Naive thymus-derived CD4-positive, alpha-beta T cell (primary cell): ENCODE data around the gene TSR3. TPM values are rescaled to one million over a fixed set of nuclear protein-coding genes. Genes with fewer than 3 reads are reported as not detected.
A peak's percentile ranks its signal among the peaks of the same experiment; 100 is the strongest.

ENCODE experiments used
- ATAC-seq: fragments of 150-1000 bp; cut with Tn5 transposase; 2 replicates; pipeline ENCODE4 v1.10.0; 2021; ENCODE audit warnings: mild to moderate bottlenecking, moderate library complexity
- CTCF ChIA-PET: fragments of 350-600 bp; sonication (Branson Sonifier 250); formaldehyde crosslinking; loops from one replicate; lab custom pipeline; 2021; ENCODE audit warnings: antibody characterized with exemption; lab: Charles Lee
- POLR2A ChIA-PET: fragments of 350-600 bp; sonication (Branson Sonifier 250); formaldehyde crosslinking; loops from one replicate; lab custom pipeline; 2021; ENCODE audit warnings: antibody characterized with exemption, inconsistent platforms; lab: Charles Lee
- DNase-seq, 9 donors: peaks; one replicate each; pipeline versions ENCODE4 v3.0.0 to v3.0.0-alpha.2; 2020 to 2022; ENCODE audit warnings: mixed read lengths in 1 of 9
- H3K27ac ChIP-seq: one replicate; pipeline ENCODE4 v1.7.0; 2013; ENCODE audit warnings: mild to moderate bottlenecking, low read depth, low read length, moderate library complexity
- H3K27me3 ChIP-seq, 2 donors: one replicate each; pipeline ENCODE4 v1.7.0; 2013; ENCODE audit warnings: low read length in 2 of 2, mild to moderate bottlenecking in 2 of 2, moderate library complexity in 2 of 2; ENCODE audit not compliant: control insufficient read depth in 2 of 2, insufficient read depth in 2 of 2
- H3K36me3 ChIP-seq, 3 experiments: 1 replicate in 2 of 3; 2 replicates in 1 of 3; pipeline ENCODE4 v1.7.0; 2013; ENCODE audit warnings: low read length in 3 of 3, mild to moderate bottlenecking in 3 of 3, moderate library complexity in 1 of 3; ENCODE audit not compliant: insufficient read depth in 3 of 3, control insufficient read depth in 2 of 3
- H3K4me1 ChIP-seq, 2 donors: one replicate each; pipeline ENCODE4 v1.7.0; 2013; ENCODE audit warnings: low read length in 2 of 2, mild to moderate bottlenecking in 2 of 2, moderate library complexity in 1 of 2; ENCODE audit not compliant: control insufficient read depth in 2 of 2, insufficient read depth in 2 of 2
- H3K4me3 ChIP-seq: 2 replicates; pipeline ENCODE4 v1.7.0; 2013; ENCODE audit warnings: mild to moderate bottlenecking, low read length
- H3K9me3 ChIP-seq, 3 experiments: 1 replicate in 2 of 3; 2 replicates in 1 of 3; pipeline ENCODE4 v1.7.0; 2013; ENCODE audit warnings: low read length in 3 of 3; ENCODE audit not compliant: control insufficient read depth in 2 of 3
- H3K27ac Mint-ChIP-seq, 9 donors: one replicate each; pipeline ENCODE4 v1.8.0; 2020 to 2022; ENCODE audit warnings: mixed read lengths in 9 of 9, mild to moderate bottlenecking in 8 of 9, moderate library complexity in 5 of 9, inconsistent platforms in 2 of 9
- H3K27me3 Mint-ChIP-seq, 5 donors: one replicate each; pipeline ENCODE4 v1.8.0; 2021 to 2022; ENCODE audit warnings: mixed read lengths in 5 of 5, mild to moderate bottlenecking in 1 of 5
- H3K36me3 Mint-ChIP-seq, 5 donors: one replicate each; pipeline ENCODE4 v1.8.0; 2020 to 2022; ENCODE audit warnings: mixed read lengths in 5 of 5, mild to moderate bottlenecking in 3 of 5, inconsistent platforms in 1 of 5
- H3K4me1 Mint-ChIP-seq, 7 donors: one replicate each; pipeline ENCODE4 v1.8.0; 2020 to 2022; ENCODE audit warnings: mixed read lengths in 7 of 7, mild to moderate bottlenecking in 3 of 7, inconsistent platforms in 1 of 7
- H3K4me3 Mint-ChIP-seq, 10 donors: one replicate each; pipeline ENCODE4 v1.8.0; 2020 to 2022; ENCODE audit warnings: mild to moderate bottlenecking in 10 of 10, mixed read lengths in 10 of 10, moderate library complexity in 6 of 10, inconsistent platforms in 2 of 10
- H3K9me3 Mint-ChIP-seq, 11 donors: one replicate each; pipeline ENCODE4 v1.8.0; 2020 to 2022; ENCODE audit warnings: mixed read lengths in 11 of 11, mild to moderate bottlenecking in 4 of 11, inconsistent platforms in 1 of 11, moderate library complexity in 1 of 11
- intact Hi-C, 2 donors: fragments of 100-400 bp; cut with micrococcal nuclease; formaldehyde crosslinking; loops; one replicate each; pipeline ENCODE4 v1.15.1; 2023
- polyA plus RNA-seq, 2 donors: library from polyadenylated mRNA; unstranded; fragments of 300-500 nt; fragmentation: Illumina TruSeq; gene quantifications; one replicate each; pipeline ENCODE4 v1.2.3, GENCODE V29; 2021
- total RNA-seq, 6 experiments: library from RNA in 5 of 6; stranded (reverse) in 5 of 6; gene quantifications; 1 replicate in 5 of 6; 2 replicates in 1 of 6; pipeline ENCODE4 v1.2.3 and lab custom pipeline; 2021 to 2026

The TSR3 gene
- total and polyA plus RNA-seq, 7 experiments from 2014 or later = 21.0 to 103 (median 39.8) TPM

GRCh38 chr16:1309888-1310831, 41.5 kb downstream of the TSR3 start:
- Histone ChIP-seq H3K36me3 (peaks cover 5 to 33% (median 8%) of the 10 kb centered on the region in 3 experiments), H3K4me3 (peak overlapping the region; percentile 63), H3K27me3 (no peaks in the 10 kb centered on the region), H3K27ac (peak overlapping the region; percentile 71), H3K9me3 (no peaks in the 10 kb centered on the region), H3K4me1 (peaks cover 26 to 33% of the 10 kb centered on the region in 2 donors)
- CTCF ChIA-PET = no interaction called here
- ATAC-seq = peak; percentile 14
- Mint-ChIP-seq H3K4me3 (peak overlapping the region; percentile 92 to 100 (median 98)), H3K27me3 (no peaks in the 10 kb centered on the region), H3K36me3 (peaks cover 0 to 14% (median 4%) of the 10 kb centered on the region in 5 donors), H3K27ac (peak overlapping the region; percentile 91 to 98 (median 96)), H3K4me1 (peaks cover 18 to 58% (median 32%) of the 10 kb centered on the region in 7 donors), H3K9me3 (peaks cover 0 to 4% (median 0%) of the 10 kb centered on the region in 11 donors)
- intact Hi-C loops = loop anchor here (1.0 to 10.0 kb wide), 16 partner anchors 19 to 847 kb away; partner anchors contain the start of genes GNPTG (in 2 of the 2), TSR3 (in 2 of the 2), CRAMP1 (in 1 of the 2) and HAGH (in 1 of the 2)
- DNase-seq = peak; percentile 41 to 72 (median 47)
- POLR2A ChIA-PET = interaction anchor here (1.0 to 1.8 kb wide), 7 partner anchors 28 to 472 kb away, joined by 3 to 7 read pairs (median 4); partner anchors contain the start of genes NUBP2, SPSB3 and TELO2

GRCh38 chr16:1308977-1309885, 42.4 kb downstream of the TSR3 start, which contains the start of gene UBE2I:
Gene UBE2I (plus strand): TSS chr16:1309636. CDS start chr16:1314031, 4,395 bp downstream.
- peaks cover 15 to 56% (median 34%) of the 10 kb centered on the region in 7 donors for H3K4me1 Mint-ChIP-seq

GRCh38 chr16:1308036-1308976, 43.4 kb downstream of the TSR3 start:
- Mint-ChIP-seq H3K4me1 (peaks cover 11 to 57% (median 40%) of the 10 kb centered on the region in 7 donors), H3K27me3 (no peaks in the 10 kb centered on the region), H3K27ac (peak overlapping the region; percentile 54 to 100 (median 98)), H3K9me3 (peaks cover 0 to 4% (median 0%) of the 10 kb centered on the region in 11 donors), H3K4me3 (peak overlapping the region; percentile 84 to 97 (median 90)), H3K36me3 (peaks cover 0 to 14% (median 4%) of the 10 kb centered on the region in 5 donors)
- H3K9me3 ChIP-seq = no peaks in the 10 kb centered on the region
- ChIA-PET CTCF (no interaction called here), POLR2A (interaction anchor here (1.5 to 1.8 kb wide), 4 partner anchors 34 to 101 kb away, joined by 3 to 7 read pairs (median 4); no protein-coding TSS in a partner anchor)
- peak in 1 of 9 donors; percentile 10 for DNase-seq
- H3K4me3 ChIP-seq = peak overlapping the region; percentile 61
- intact Hi-C loops = loop anchor here (2.0 to 10.0 kb wide), 7 partner anchors 42 to 849 kb away; partner anchors contain the start of genes GNPTG (in 1 of the 2), JMJD8 (in 1 of the 2), MSRB1 (in 1 of the 2) and NME3 (in 1 of the 2)
- H3K27me3 ChIP-seq = no peaks in the 10 kb centered on the region
- peaks cover 0 to 15% (median 5%) of the 10 kb centered on the region in 3 experiments for H3K36me3 ChIP-seq
- ATAC-seq = no peak
- peak overlapping the region; percentile 99 for H3K27ac ChIP-seq
- peaks cover 33 to 36% of the 10 kb centered on the region in 2 donors for H3K4me1 ChIP-seq

More at GRCh38 chr16:1308977-1309885, 42.4 kb downstream of the TSR3 start, which contains the start of gene UBE2I:
- H3K9me3 Mint-ChIP-seq = peaks cover 0 to 4% (median 0%) of the 10 kb centered on the region in 11 donors
- Histone ChIP-seq H3K27me3 (no peaks in the 10 kb centered on the region), H3K4me3 (peak within 1 kb of the TSS; percentile 95), H3K9me3 (no peaks in the 10 kb centered on the region), H3K36me3 (peaks cover under 1 to 24% (median 5%) of the 10 kb centered on the region in 3 experiments), H3K27ac (peak within 1 kb of the TSS; percentile 99), H3K4me1 (peaks cover 27 to 33% of the 10 kb centered on the region in 2 donors)
- CTCF ChIA-PET = no interaction called here
- H3K27me3 Mint-ChIP-seq = no peaks in the 10 kb centered on the region
- intact Hi-C loops = loop anchor here (1.0 to 10.0 kb wide), 14 partner anchors 34 to 848 kb away; partner anchors contain the start of genes GNPTG (in 2 of the 2), TSR3 (in 2 of the 2), CRAMP1 (in 1 of the 2) and HAGH (in 1 of the 2)
- H3K4me3 Mint-ChIP-seq = peak within 1 kb of the TSS; percentile 92 to 100 (median 98)
- DNase-seq = peak; percentile 95 to 100 (median 99)
- peaks cover 0 to 14% (median 4%) of the 10 kb centered on the region in 5 donors for H3K36me3 Mint-ChIP-seq
- POLR2A ChIA-PET = interaction anchor here (1.0 to 1.8 kb wide), 7 partner anchors 29 to 473 kb away, joined by 3 to 7 read pairs (median 4); partner anchors contain the start of genes NUBP2, SPSB3 and TELO2
- peak within 1 kb of the TSS; percentile 97 to 100 (median 99) for H3K27ac Mint-ChIP-seq
- peak; percentile 85 for ATAC-seq

GRCh38 chr16:1306334-1306733, 45.3 kb downstream of the TSR3 start:
- Histone ChIP-seq H3K4me1 (peaks cover 15 to 20% of the 10 kb centered on the region in 2 donors), H3K4me3 (no peak overlapping the region), H3K9me3 (no peaks in the 10 kb centered on the region), H3K27ac (peak overlapping the region; percentile 3), H3K36me3 (no peaks in the 10 kb centered on the region), H3K27me3 (no peaks in the 10 kb centered on the region)
- ChIA-PET CTCF (no interaction called here), POLR2A (interaction anchor here (0.7 kb wide), 1 partner anchor 508 kb away, joined by 3 read pairs; no protein-coding TSS in a partner anchor)
- Mint-ChIP-seq H3K27ac (peak overlapping the region in 5 of 9 donors; percentile 12 to 72 (median 46)), H3K4me1 (peaks cover 17 to 48% (median 23%) of the 10 kb centered on the region in 7 donors), H3K36me3 (peaks cover 0 to 14% (median 3%) of the 10 kb centered on the region in 5 donors), H3K9me3 (peaks cover 0 to 4% (median 0%) of the 10 kb centered on the region in 11 donors), H3K27me3 (no peaks in the 10 kb centered on the region), H3K4me3 (peak overlapping the region in 5 of 10 donors; percentile 38 to 97 (median 52))
- intact Hi-C loops = loop anchor here (5.0 to 10.0 kb wide), 4 partner anchors 106 to 851 kb away; partner anchors contain the start of genes MSRB1 (in 1 of the 2), NUBP2 (in 1 of the 2), SPSB3 (in 1 of the 2) and TRAF7 (in 1 of the 2)
- ATAC-seq (no peak), DNase-seq (no peak)

GRCh38 chr16:1305823-1306222, 45.9 kb downstream of the TSR3 start:
- CTCF ChIA-PET = no interaction called here
- H3K9me3 ChIP-seq = no peaks in the 10 kb centered on the region
- Mint-ChIP-seq H3K27me3 (no peaks in the 10 kb centered on the region), H3K36me3 (peaks cover 0 to 11% (median 3%) of the 10 kb centered on the region in 5 donors), H3K9me3 (peaks cover 0 to 4% (median 0%) of the 10 kb centered on the region in 11 donors), H3K4me3 (peak overlapping the region in 2 of 10 donors; percentile 29 to 97), H3K27ac (peak overlapping the region in 5 of 9 donors; percentile 14 to 62 (median 31)), H3K4me1 (peaks cover 16 to 43% (median 18%) of the 10 kb centered on the region in 7 donors)
- no peaks in the 10 kb centered on the region for H3K27me3 ChIP-seq
- H3K4me3 ChIP-seq = no peak overlapping the region
- DNase-seq = no peak
- POLR2A ChIA-PET = interaction anchor here (1.2 kb wide), 1 partner anchor 11 kb away, joined by 8 read pairs; no protein-coding TSS in a partner anchor
- no peaks in the 10 kb centered on the region for H3K36me3 ChIP-seq
- no peak for ATAC-seq
- intact Hi-C loops = loop anchor here (5.0 to 10.0 kb wide), 4 partner anchors 106 to 851 kb away; partner anchors contain the start of genes MSRB1 (in 1 of the 2), NUBP2 (in 1 of the 2), SPSB3 (in 1 of the 2) and TRAF7 (in 1 of the 2)
- H3K27ac ChIP-seq = peak overlapping the region; percentile 71
- H3K4me1 ChIP-seq = peaks cover 10 to 15% of the 10 kb centered on the region in 2 donors
